Gastroesophageal sphincter (tissue), 4 donors: Measurements from ENCODE around the gene PSMD2. TPM values are rescaled to one million over a fixed set of nuclear protein-coding genes. Genes with fewer than 3 reads are reported as not detected.

Experiments
- ATAC-seq: fragments of 150-250 bp; one replicate; pipeline ENCODE4 v1.9.1; 2016; ENCODE audit warnings: mild to moderate bottlenecking, moderate library complexity
- H3K27ac ChIP-seq, 4 donors: fragments of 200-600 bp; sonication (generic) in 3 of 4; 1 replicate in 3 of 4; 2 replicates in 1 of 4; pipeline ENCODE4 v1.5.1; 2016 to 2019
- H3K27me3 ChIP-seq: fragments of 200-600 bp; sonication (generic); one replicate; pipeline ENCODE4 v1.5.1; 2019
- H3K36me3 ChIP-seq, 2 donors: fragments of 200-600 bp; sonication (generic); one replicate each; pipeline ENCODE4 v1.5.1; 2019; ENCODE audit warnings: control low read depth in 1 of 2
- H3K4me1 ChIP-seq, 3 donors: fragments of 200-600 bp; sonication (generic); 1 replicate in 2 of 3; 2 replicates in 1 of 3; pipeline ENCODE4 v1.5.1; 2016 to 2019; ENCODE audit warnings: control low read depth in 2 of 3
- H3K4me3 ChIP-seq, 2 donors: fragments of 200-600 bp; sonication (generic); one replicate each; pipeline ENCODE4 v1.5.1; 2019; ENCODE audit warnings: mild to moderate bottlenecking in 1 of 2, moderate library complexity in 1 of 2
- H3K9me3 ChIP-seq, 3 donors: fragments of 200-600 bp; sonication (generic); one replicate each; pipeline ENCODE4 v1.5.1; 2017 to 2019; ENCODE audit warnings: control low read depth in 2 of 3
- EP300 ChIP-seq: sonication (generic); formaldehyde crosslinking; IDR thresholded peaks from one replicate; pipeline ENCODE4 v1.6.1; 2017; ENCODE audit warnings: antibody characterized with exemption, mild to moderate bottlenecking
- POLR2A ChIP-seq, 2 donors: fragments of 450-650 bp; IDR thresholded peaks; one replicate each; pipeline ENCODE4 v1.6.1; 2017; ENCODE audit warnings: antibody characterized with exemption in 2 of 2, mild to moderate bottlenecking in 2 of 2, moderate library complexity in 1 of 2
- POLR2AphosphoS5 ChIP-seq: sonication (generic); formaldehyde crosslinking; IDR thresholded peaks from one replicate; pipeline ENCODE4 v1.6.1; 2017; ENCODE audit warnings: antibody characterized with exemption
- WGBS, 2 donors: methylation state at CpG; one replicate each; pipeline ENCODE4 v1.1.5; 2018; ENCODE audit warnings: low coverage in 1 of 2; 5-methylcytosine and 5-hydroxymethylcytosine counted together
- total RNA-seq, 4 donors: library from RNA; depleted of rRNA; stranded (reverse); fragments of >200 nt; gene quantifications; one replicate each; pipeline ENCODE4 v1.1.0, GENCODE V29; 2016
- TF ChIP-seq, protein P1 (sequence below), 4 experiments: fragments of 200-600 bp in 2 of 4; fragments of 450-650 bp in 2 of 4; sonication (generic) in 1 of 4; IDR thresholded peaks; one replicate each; pipeline ENCODE4 v1.5.1; 2017 to 2019; ENCODE audit warnings: antibody characterized with exemption in 4 of 4, mild to moderate bottlenecking in 2 of 4, moderate library complexity in 2 of 4

The PSMD2 gene
- total RNA-seq, 4 donors from 2014 or later, result 225 to 365 (median 273) TPM

DNA sequence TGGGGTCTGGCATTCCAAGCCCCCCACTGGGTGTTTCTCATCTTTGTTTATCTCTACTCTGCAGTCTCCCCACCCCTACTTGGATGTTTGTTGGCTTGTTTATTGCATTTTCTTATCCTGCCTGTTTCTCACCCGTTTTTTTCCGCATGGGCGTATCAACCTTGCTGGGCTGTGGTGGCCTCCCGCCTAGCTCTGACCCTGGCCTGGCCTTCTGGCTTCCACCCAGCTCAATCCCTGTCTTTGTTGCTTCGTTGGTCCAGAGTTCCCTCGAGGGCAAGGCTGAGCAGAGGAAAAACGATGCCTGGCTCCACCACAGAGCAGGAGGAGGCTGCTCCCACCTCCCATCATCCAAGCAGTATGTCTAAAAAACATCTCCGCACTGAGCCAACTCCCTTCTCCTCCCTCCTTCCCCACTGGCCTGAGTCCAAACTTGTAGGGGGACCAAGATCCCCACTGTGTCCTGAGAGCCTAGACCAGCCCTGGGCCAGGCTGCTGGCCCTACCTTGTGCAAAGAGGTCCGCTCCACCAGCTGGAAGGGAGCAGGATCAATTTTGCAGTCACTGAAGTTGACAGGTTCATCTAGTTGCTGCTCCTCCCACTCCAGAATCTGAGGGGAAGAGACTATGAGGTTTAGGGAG is 52.6 kb downstream of the PSMD2 start:
- peaks cover 0 to 37% of the 10 kb centered on the region in 2 donors for H3K36me3 ChIP-seq
- no peak for ATAC-seq
- H3K9me3 ChIP-seq, result no peaks in the 10 kb centered on the region
- TF ChIP-seq, protein P1, sequence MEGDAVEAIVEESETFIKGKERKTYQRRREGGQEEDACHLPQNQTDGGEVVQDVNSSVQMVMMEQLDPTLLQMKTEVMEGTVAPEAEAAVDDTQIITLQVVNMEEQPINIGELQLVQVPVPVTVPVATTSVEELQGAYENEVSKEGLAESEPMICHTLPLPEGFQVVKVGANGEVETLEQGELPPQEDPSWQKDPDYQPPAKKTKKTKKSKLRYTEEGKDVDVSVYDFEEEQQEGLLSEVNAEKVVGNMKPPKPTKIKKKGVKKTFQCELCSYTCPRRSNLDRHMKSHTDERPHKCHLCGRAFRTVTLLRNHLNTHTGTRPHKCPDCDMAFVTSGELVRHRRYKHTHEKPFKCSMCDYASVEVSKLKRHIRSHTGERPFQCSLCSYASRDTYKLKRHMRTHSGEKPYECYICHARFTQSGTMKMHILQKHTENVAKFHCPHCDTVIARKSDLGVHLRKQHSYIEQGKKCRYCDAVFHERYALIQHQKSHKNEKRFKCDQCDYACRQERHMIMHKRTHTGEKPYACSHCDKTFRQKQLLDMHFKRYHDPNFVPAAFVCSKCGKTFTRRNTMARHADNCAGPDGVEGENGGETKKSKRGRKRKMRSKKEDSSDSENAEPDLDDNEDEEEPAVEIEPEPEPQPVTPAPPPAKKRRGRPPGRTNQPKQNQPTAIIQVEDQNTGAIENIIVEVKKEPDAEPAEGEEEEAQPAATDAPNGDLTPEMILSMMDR (IDR thresholded peaks at IDR 0.05), result no peak
- TF ChIP-seq POLR2A (IDR thresholded peaks at IDR 0.05) (no peak), POLR2AphosphoS5 (no peak), EP300 (no peak)
- peaks cover 0 to 33% (median 0%) of the 10 kb centered on the region in 3 donors for H3K4me1 ChIP-seq
- no peak overlapping the region for H3K4me3 ChIP-seq
- H3K27me3 ChIP-seq, result no peaks in the 10 kb centered on the region
- 59 to 65% methylated on average over 4 to 5 of the region's 9 CpGs for WGBS, 2 donors
- H3K27ac ChIP-seq, result no peak overlapping the region

- Histone ChIP-seq H3K36me3 (peaks cover 0 to 38% of the 10 kb centered on the region in 2 donors), H3K27ac (no peak overlapping the region), H3K9me3 (no peaks in the 10 kb centered on the region), H3K27me3 (no peaks in the 10 kb centered on the region), H3K4me1 (peaks cover 0 to 33% (median 0%) of the 10 kb centered on the region in 3 donors), H3K4me3 (no peak overlapping the region)
- TF ChIP-seq POLR2A (IDR thresholded peaks at IDR 0.05) (no peak), POLR2AphosphoS5 (no peak), EP300 (no peak)
- TF ChIP-seq, protein P1 (IDR thresholded peaks at IDR 0.05), result no peak
- WGBS, 2 donors, result 61 to 85% methylated on average over 4 to 13 of the region's 15 CpGs
- ATAC-seq, result no peak
Observed at GRCh38 chr3:184352149-184352785, 53.2 kb downstream of the PSMD2 start.

DNA sequence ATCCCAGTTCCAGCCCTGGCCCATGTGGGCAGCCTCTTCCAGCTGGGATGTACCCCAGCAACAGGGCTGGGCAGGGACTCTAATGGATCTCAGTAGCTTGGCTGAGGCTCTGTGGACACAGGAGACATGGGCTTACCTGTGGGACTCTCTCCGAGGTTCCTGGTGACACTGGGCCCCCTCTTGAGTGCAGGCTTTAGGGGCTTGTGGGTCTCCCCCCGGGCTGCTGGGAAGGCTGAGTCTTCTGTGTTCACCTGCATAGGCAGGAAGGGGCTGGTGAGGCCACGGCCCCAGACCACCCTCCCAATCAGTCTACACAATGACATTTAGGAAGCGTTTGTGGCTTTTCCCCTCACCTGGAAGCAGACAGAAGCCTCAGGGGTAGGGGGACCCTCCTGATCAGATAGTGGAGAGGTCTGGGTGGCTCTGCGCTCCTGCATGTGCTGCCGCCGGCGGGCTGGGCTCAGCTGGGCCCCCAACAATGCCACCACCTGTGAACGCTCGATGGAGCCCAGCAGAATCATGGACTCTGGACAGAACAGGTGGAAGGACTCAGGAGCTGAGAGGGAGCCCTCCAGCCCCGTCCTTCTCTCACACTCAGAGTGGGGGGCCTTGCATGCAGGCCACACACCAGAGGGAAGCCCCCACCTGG is 54.0 kb downstream of the PSMD2 start:
- H3K27me3 ChIP-seq, result no peaks in the 10 kb centered on the region
- no peaks in the 10 kb centered on the region for H3K9me3 ChIP-seq
- no peak overlapping the region for H3K4me3 ChIP-seq
- no peak overlapping the region for H3K27ac ChIP-seq
- 80% methylated on average over 2 of the region's 11 CpGs; no CpG with 5 or more reads in 1 of the 2 donors for WGBS, 2 donors
- peaks cover 0 to 45% of the 10 kb centered on the region in 2 donors for H3K36me3 ChIP-seq
- TF ChIP-seq, protein P1 (IDR thresholded peaks at IDR 0.05), result no peak
- TF ChIP-seq POLR2AphosphoS5 (no peak), POLR2A (IDR thresholded peaks at IDR 0.05) (no peak), EP300 (no peak)
- peaks cover 0 to 27% (median 0%) of the 10 kb centered on the region in 3 donors for H3K4me1 ChIP-seq
- no peak for ATAC-seq

DNA sequence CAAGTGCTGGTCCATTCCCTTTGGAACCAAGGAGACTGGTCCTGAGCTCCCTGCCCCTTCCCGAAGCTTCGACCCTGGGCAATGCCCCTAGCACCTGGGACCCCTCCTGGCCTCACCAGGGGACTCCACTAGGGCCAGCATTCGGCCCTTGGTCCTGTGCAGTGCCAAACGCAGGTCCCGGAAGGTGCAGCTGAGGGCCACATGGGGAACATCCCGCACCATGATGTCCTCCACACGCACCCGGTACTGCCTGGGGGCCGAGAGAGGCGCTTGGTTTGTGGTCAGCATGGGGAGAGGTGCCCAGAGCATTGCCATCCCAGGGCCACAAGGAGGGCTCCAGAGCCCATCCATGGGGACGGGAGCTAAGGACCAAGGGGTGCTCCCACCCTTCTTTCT is 54.5 kb downstream of the PSMD2 start:
- no CpG with 5 or more reads among the region's 11 CpGs for WGBS, 2 donors
- H3K27ac ChIP-seq, result no peak overlapping the region
- ATAC-seq, result no peak

More for the DNA sequence above, 54.5 kb downstream of the PSMD2 start:
- Histone ChIP-seq H3K9me3 (no peaks in the 10 kb centered on the region), H3K36me3 (peaks cover 0 to 50% of the 10 kb centered on the region in 2 donors), H3K4me1 (peaks cover 0 to 25% (median 0%) of the 10 kb centered on the region in 3 donors), H3K4me3 (no peak overlapping the region), H3K27me3 (no peaks in the 10 kb centered on the region)
- no peak for TF ChIP-seq EP300
- no peak for TF ChIP-seq POLR2A (IDR thresholded peaks at IDR 0.05)
- TF ChIP-seq, protein P1 (IDR thresholded peaks at IDR 0.05), result no peak
- no peak for TF ChIP-seq POLR2AphosphoS5
